Liver (tissue), 3 donors: ENCODE results near the gene ENOX1.

Experiments used
- CTCF ChIP-seq: fragments of 150-350 bp; IDR thresholded peaks from 2 replicates; pipeline ENCODE4 v1.5.1; 2017; ENCODE audit warnings: improper control_type of control experiment, low read depth, low read length; ENCODE audit not compliant: missing input control
- EGR1 ChIP-seq, 2 donors: IDR thresholded peaks; 2 replicates each; pipeline ENCODE4 v1.6.1; 2016 to 2018; ENCODE audit warnings: antibody characterized with exemption in 2 of 2, low read depth in 2 of 2
- GABPA ChIP-seq, 2 donors: IDR thresholded peaks in 1 of 2; conservative IDR thresholded peaks in 1 of 2; 2 replicates each; pipeline ENCODE4 v1.6.1; 2016; ENCODE audit warnings: antibody characterized with exemption in 2 of 2, mild to moderate bottlenecking in 1 of 2, moderate library complexity in 1 of 2
- HNF4G ChIP-seq: IDR thresholded peaks from 2 replicates; pipeline ENCODE4 v1.6.1; 2016; ENCODE audit warnings: antibody characterized with exemption
- RXRA ChIP-seq, 2 donors: IDR thresholded peaks; 2 replicates each; pipeline ENCODE4 v1.6.1; 2017 to 2018; ENCODE audit warnings: antibody characterized with exemption in 2 of 2, mild to moderate bottlenecking in 1 of 2
- SP1 ChIP-seq: IDR thresholded peaks from 2 replicates; pipeline ENCODE4 v1.6.1; 2018; ENCODE audit warnings: antibody characterized with exemption, mild to moderate bottlenecking
- TAF1 ChIP-seq: conservative IDR thresholded peaks from 2 replicates; pipeline ENCODE4 v1.6.1; 2016; ENCODE audit warnings: antibody characterized with exemption, mild to moderate bottlenecking
- TF ChIP-seq, protein P1 (sequence below): IDR thresholded peaks from 2 replicates; pipeline ENCODE4 v1.6.1; 2016; ENCODE audit warnings: antibody characterized with exemption
- donor health status: healthy.
- donor health status: healthy.

DNA sequence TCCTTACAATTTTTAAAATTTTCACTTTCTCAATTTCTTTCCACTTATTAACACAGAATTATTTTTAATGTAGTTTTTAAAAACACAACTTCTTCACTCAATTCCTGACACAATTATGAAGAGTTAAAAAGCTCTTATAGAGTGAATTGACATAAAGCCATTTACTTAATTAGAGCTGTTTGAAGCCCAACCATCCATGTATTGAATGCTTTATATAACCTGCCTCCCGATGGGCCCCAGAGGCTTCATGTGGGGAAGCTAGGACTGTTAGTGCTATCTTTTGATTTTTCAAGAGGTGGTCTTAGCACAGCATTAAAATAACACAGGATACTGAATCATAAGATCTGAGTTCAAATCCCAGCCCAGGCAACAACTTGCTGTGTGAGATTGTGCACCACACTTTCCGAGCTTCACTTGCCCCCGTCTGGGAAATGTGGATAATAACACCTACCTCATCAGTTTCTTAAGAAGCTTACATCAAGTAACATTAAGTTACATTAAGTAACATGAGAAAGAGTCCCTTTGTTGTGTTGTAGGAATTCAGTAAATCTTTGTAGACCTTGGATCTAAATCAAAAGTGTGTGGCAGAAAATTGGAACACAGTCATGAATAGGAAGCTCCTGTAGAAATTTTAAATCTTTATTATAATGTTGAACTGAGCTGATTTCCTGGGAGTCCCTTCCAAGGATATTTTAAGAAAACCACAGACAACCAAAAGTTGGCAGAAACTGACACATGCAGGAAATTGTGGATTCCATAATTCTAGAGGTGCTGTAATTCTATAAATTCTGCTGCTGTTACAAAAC, 5.5 kb upstream of the ENOX1 start:
- TF ChIP-seq CTCF (no peak), TAF1 (no peak), RXRA (IDR thresholded peaks at IDR 0.05) (no peak), HNF4G (no peak), EGR1 (IDR thresholded peaks at IDR 0.05; ENCODE audit: low read depth in 2 of 2) (no peak), SP1 (no peak), GABPA (IDR thresholded peaks at IDR 0.05 in 1 of 2, conservative IDR thresholded peaks at IDR 0.05 in 1 of 2) (no peak)
- TF ChIP-seq, protein P1, sequence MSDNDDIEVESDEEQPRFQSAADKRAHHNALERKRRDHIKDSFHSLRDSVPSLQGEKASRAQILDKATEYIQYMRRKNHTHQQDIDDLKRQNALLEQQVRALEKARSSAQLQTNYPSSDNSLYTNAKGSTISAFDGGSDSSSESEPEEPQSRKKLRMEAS, result no peak
